DOHH2 (cell line): ENCODE results near the gene EPHB2.

Source experiments
- H3F3A ChIP-seq: fragments of 200-600 bp; sonication (generic), shearing (Covaris generic); 2 replicates; pipeline ENCODE4 v1.6.0; 2016; ENCODE audit warnings: antibody characterized with exemption, mild to moderate bottlenecking; ENCODE audit not compliant: control insufficient read depth, insufficient read depth
- H3K27ac ChIP-seq: fragments of 200-600 bp; sonication (generic); 2 replicates; pipeline ENCODE4 v1.5.1; 2014; ENCODE audit warnings: low read depth, mild to moderate bottlenecking, low read length, moderate library complexity
- H3K27me3 ChIP-seq: fragments of 200-600 bp; sonication (generic); 2 replicates; pipeline ENCODE4 v1.6.1; 2014; ENCODE audit warnings: mild to moderate bottlenecking, low read length, mixed read lengths; ENCODE audit not compliant: control insufficient read depth
- H3K36me3 ChIP-seq: fragments of 200-600 bp; sonication (generic); 2 replicates; pipeline ENCODE4 v1.6.1; 2014; ENCODE audit warnings: mild to moderate bottlenecking, low read length, moderate library complexity, mixed read lengths; ENCODE audit not compliant: control insufficient read depth
- H3K4me1 ChIP-seq: fragments of 200-600 bp; sonication (generic); 2 replicates; pipeline ENCODE4 v1.6.1; 2014; ENCODE audit warnings: mild to moderate bottlenecking, low read length, mixed read lengths; ENCODE audit not compliant: control insufficient read depth
- H3K4me2 ChIP-seq: fragments of 200-600 bp; sonication (generic); 2 replicates; pipeline ENCODE4 v1.6.0; 2014; ENCODE audit warnings: mild to moderate bottlenecking, low read length, moderate library complexity
- H3K4me3 ChIP-seq: fragments of 200-600 bp; sonication (generic); 2 replicates; pipeline ENCODE4 v1.5.1; 2014; ENCODE audit warnings: mild to moderate bottlenecking, low read length, mixed read lengths
- H3K79me2 ChIP-seq: fragments of 200-600 bp; sonication (generic); 2 replicates; pipeline ENCODE4 v1.6.1; 2014; ENCODE audit warnings: mild to moderate bottlenecking, low read length, mixed read lengths; ENCODE audit not compliant: control insufficient read depth
- H3K9me2 ChIP-seq: fragments of 200-600 bp; sonication (generic); replicated peaks from 2 replicates; pipeline ENCODE4 v1.6.1; 2014; ENCODE audit warnings: mild to moderate bottlenecking, low read length, mixed read lengths; ENCODE audit not compliant: control insufficient read depth
- H3K9me3 ChIP-seq: fragments of 200-600 bp; sonication (generic); 2 replicates; pipeline ENCODE4 v1.6.1; 2014; ENCODE audit warnings: antibody characterized with exemption, low read length, mixed read lengths; ENCODE audit not compliant: control insufficient read depth, insufficient read depth
- H4K20me1 ChIP-seq: fragments of 200-600 bp; sonication (generic); 2 replicates; pipeline ENCODE4 v1.6.0; 2014; ENCODE audit warnings: low read depth, mild to moderate bottlenecking, antibody characterized with exemption, low read length, moderate library complexity; ENCODE audit not compliant: control insufficient read depth, insufficient read depth
- EZH2phosphoT487 ChIP-seq: fragments of 200-600 bp; sonication (generic); IDR thresholded peaks from 2 replicates; pipeline ENCODE4 v1.6.1; 2017; ENCODE audit warnings: borderline replicate concordance, mild to moderate bottlenecking, antibody characterized with exemption, low read length, moderate library complexity, mixed read lengths
- TF ChIP-seq, protein P1 (sequence below): fragments of 200-600 bp; sonication (generic); IDR thresholded peaks from one replicate; pipeline ENCODE4 v1.5.1; 2014; ENCODE audit warnings: antibody characterized with exemption, mild to moderate bottlenecking, low read depth, low read length; ENCODE audit not compliant: poor library complexity, severe bottlenecking

Gene EPHB2

DNA sequence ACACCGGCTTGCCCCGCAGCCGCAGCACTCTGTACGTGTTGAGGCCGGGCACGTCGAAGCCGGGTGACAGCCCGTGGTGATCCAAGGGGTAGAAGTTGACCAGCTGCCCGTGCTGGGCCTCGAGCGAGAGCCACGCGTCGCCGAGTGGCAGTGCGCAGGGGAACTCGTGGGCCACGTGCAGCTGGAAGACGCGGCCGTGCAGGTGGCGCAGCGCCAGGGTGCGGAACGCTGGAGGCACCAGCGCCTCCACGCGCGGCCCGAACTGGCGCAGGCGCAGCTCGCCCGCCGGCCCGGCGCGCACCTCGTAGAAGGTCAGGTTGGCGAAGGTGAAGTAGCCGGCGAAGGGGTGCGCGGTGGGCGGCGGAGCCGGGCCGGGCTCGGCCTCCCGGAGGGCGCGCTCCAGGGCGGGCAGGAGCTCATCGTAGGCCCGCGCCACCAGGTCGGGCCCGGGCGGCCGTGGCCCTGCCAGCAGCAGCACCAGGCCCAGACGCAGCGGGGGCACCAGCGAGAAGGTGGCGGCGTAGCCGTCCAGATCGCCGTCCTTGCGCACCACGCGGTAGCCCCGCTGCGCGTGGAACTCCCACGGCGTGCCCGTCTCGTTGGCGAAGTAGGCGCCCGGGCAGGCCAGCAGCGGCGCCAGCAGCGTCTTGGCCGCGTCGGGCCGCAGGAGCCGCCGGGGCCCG lies 242.6 kb downstream of the EPHB2 start:
- Histone ChIP-seq H3F3A (no peaks in the 10 kb centered on the region), H3K4me2 (no peak overlapping the region), H3K9me3 (no peaks in the 10 kb centered on the region), H3K36me3 (no peaks in the 10 kb centered on the region), H3K4me1 (no peaks in the 10 kb centered on the region), H3K4me3 (no peak overlapping the region), H3K27me3 (no peaks in the 10 kb centered on the region), H3K79me2 (no peaks in the 10 kb centered on the region), H3K27ac (no peak overlapping the region), H3K9me2 (no peaks in the 10 kb centered on the region), H4K20me1 (no peaks in the 10 kb centered on the region)
- no peak for TF ChIP-seq EZH2phosphoT487
- TF ChIP-seq, protein P1, sequence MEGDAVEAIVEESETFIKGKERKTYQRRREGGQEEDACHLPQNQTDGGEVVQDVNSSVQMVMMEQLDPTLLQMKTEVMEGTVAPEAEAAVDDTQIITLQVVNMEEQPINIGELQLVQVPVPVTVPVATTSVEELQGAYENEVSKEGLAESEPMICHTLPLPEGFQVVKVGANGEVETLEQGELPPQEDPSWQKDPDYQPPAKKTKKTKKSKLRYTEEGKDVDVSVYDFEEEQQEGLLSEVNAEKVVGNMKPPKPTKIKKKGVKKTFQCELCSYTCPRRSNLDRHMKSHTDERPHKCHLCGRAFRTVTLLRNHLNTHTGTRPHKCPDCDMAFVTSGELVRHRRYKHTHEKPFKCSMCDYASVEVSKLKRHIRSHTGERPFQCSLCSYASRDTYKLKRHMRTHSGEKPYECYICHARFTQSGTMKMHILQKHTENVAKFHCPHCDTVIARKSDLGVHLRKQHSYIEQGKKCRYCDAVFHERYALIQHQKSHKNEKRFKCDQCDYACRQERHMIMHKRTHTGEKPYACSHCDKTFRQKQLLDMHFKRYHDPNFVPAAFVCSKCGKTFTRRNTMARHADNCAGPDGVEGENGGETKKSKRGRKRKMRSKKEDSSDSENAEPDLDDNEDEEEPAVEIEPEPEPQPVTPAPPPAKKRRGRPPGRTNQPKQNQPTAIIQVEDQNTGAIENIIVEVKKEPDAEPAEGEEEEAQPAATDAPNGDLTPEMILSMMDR: no peak

DNA sequence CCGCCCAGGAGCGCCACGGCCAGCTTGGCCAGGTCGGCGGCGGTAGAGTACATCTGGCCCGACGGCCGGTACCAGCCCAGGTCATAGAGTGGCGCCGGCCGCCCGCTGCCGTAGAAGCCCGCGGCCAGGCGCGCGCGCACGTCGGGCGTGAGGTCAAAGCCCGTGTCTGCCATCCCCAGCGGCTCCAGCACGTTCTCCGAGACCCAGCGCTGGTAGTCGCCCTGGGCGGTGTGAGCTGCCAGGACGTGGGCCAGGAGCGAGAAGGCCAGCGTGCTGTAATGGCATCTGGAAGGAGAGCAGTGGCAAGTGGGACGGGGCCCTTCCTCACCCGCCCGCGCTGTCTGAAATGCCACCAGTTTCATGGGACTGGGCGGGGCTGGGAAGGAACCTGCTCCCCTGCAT lies 243.1 kb downstream of the EPHB2 start:
- no peaks in the 10 kb centered on the region for H3K79me2 ChIP-seq
- H3K27ac ChIP-seq: no peak overlapping the region
- H3K36me3 ChIP-seq: no peaks in the 10 kb centered on the region
- H3K9me2 ChIP-seq: no peaks in the 10 kb centered on the region
- H3K4me3 ChIP-seq: no peak overlapping the region
- H4K20me1 ChIP-seq: no peaks in the 10 kb centered on the region
- no peak overlapping the region for H3K4me2 ChIP-seq
- no peaks in the 10 kb centered on the region for H3K27me3 ChIP-seq
- H3K4me1 ChIP-seq: no peaks in the 10 kb centered on the region
- H3K9me3 ChIP-seq: no peaks in the 10 kb centered on the region
- TF ChIP-seq, protein P1: no peak
- TF ChIP-seq EZH2phosphoT487: no peak
- H3F3A ChIP-seq: no peaks in the 10 kb centered on the region

DNA sequence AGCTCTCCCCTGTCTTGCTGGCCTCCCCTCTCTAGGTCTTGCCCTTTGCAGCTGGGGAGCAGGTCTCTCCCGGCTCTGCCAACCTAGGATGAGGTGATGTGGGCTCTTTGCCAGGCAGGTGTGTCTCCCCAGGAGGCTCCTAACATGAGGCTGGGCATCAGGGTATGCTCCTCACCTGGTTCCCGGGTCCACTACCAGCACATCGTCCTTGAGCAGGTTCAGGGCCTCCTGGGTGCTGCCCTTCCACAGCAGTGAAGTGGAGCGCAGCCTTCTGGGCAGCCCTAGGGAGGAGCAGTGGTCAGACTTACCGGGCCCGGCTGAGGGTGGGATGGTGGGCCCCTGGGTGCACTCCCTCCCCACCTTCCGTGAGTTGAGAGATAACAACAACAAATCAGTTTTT lies 244.5 kb downstream of the EPHB2 start:
- no peak overlapping the region for H3K4me2 ChIP-seq
- no peaks in the 10 kb centered on the region for H4K20me1 ChIP-seq
- no peaks in the 10 kb centered on the region for H3K36me3 ChIP-seq
- H3K4me3 ChIP-seq: no peak overlapping the region
- no peaks in the 10 kb centered on the region for H3K9me2 ChIP-seq
- H3K9me3 ChIP-seq: no peaks in the 10 kb centered on the region
- no peaks in the 10 kb centered on the region for H3K27me3 ChIP-seq
- TF ChIP-seq, protein P1: no peak
- no peak for TF ChIP-seq EZH2phosphoT487
- H3K4me1 ChIP-seq: no peaks in the 10 kb centered on the region
- H3K79me2 ChIP-seq: no peaks in the 10 kb centered on the region
- H3K27ac ChIP-seq: no peak overlapping the region
- H3F3A ChIP-seq: no peaks in the 10 kb centered on the region
